Myocyte (in vitro differentiated cells): ENCODE measurements around the gene PARP16. TPM values are rescaled to one million over a fixed set of nuclear protein-coding genes. Genes with fewer than 3 reads are reported as not detected.

ENCODE experiments used
- DNase-seq: peaks from one replicate; pipeline ENCODE4 v3.0.0-alpha.2; 2012; ENCODE audit warnings: low read depth
- total RNA-seq: library from RNA; depleted of rRNA; stranded (reverse); fragments of >200 nt; gene quantifications from 2 replicates; pipeline ENCODE4 v1.2.3, GENCODE V29; 2014

PARP16 gene
- total RNA-seq, 1 donor from 2014 or later: 7.2 TPM

GRCh38 chr15:65208647-65209046, 78.0 kb downstream of the PARP16 start:
- DNase-seq: peak; percentile 17

Other genes with a start within 250 kb of the PARP16 start
- gene SLC51B, start 241.5 kb downstream of the PARP16 start, total RNA-seq: 0.26 TPM in 1 of 2 replicates, not detected in the other
- gene RASL12, start 218.9 kb downstream of the PARP16 start, total RNA-seq: 0.94 TPM in 1 of 2 replicates, not detected in the other
- 0.13 TPM in 1 of 2 replicates, not detected in the other for gene KBTBD13, start 210.1 kb downstream of the PARP16 start, total RNA-seq
- gene UBAP1L, start 171.7 kb downstream of the PARP16 start, total RNA-seq: 0.88 and 1.6 TPM in 2 replicates
- 19.5 and 20.2 TPM in 2 replicates for gene PDCD7, start 153.1 kb downstream of the PARP16 start, total RNA-seq
- gene CLPX, start 101.5 kb downstream of the PARP16 start, total RNA-seq: 37.2 and 40.7 TPM in 2 replicates
- gene CILP, start 75.4 kb downstream of the PARP16 start, total RNA-seq: 0.27 and 0.52 TPM in 2 replicates
- gene RNU5A-1, start 9.2 kb upstream of the PARP16 start, total RNA-seq: not detected in 2 replicates
- gene RNU5B-1, start 17.8 kb upstream of the PARP16 start, total RNA-seq: not detected in 2 replicates
- 0.08 and 0.31 TPM in 2 replicates for gene IGDCC3, start 91.1 kb upstream of the PARP16 start, total RNA-seq
- 24.9 and 28.9 TPM in 2 replicates for gene IGDCC4, start 136.1 kb upstream of the PARP16 start, total RNA-seq
- 43.0 and 50.9 TPM in 2 replicates for gene DPP8, start 230.8 kb upstream of the PARP16 start, total RNA-seq
- 48.7 and 50.8 TPM in 2 replicates for gene HACD3, start 243.6 kb upstream of the PARP16 start, total RNA-seq